ENCODE results near the gene STX5. TPM values are rescaled to one million over a fixed set of nuclear protein-coding genes. Genes with fewer than 3 reads are reported as not detected.
A peak's percentile ranks its signal among the peaks of the same experiment; 100 is the strongest.
"Not testable (repeated sequence)": the region's sequence is repeated elsewhere in the genome, so short reads cannot be mapped to it uniquely, and the experiment has no call there.

Gene STX5
- total and polyA plus RNA-seq, 4 donors: 19.8 to 47.6 (median 37.7) TPM

- TF ChIP-seq CTCF (IDR thresholded peaks at IDR 0.05; ENCODE audit: control extremely low read depth, extremely low read depth): no peak
- Histone ChIP-seq H3K4me3 (no peak overlapping the region), H3K4me1 (ENCODE audit: control insufficient read depth in 5 of 5, insufficient read depth in 5 of 5, low read length in 5 of 5) (peaks cover 0 to 19% (median 8%) of the 10 kb centered on the region in 5 donors), H3K9me3 (ENCODE audit: control insufficient read depth in 4 of 4, insufficient read depth in 3 of 4, low read length in 3 of 4) (no peaks in the 10 kb centered on the region), H3K36me3 (ENCODE audit: control insufficient read depth in 4 of 4, insufficient read depth in 4 of 4, low read length in 4 of 4) (peaks cover 5 to 27% (median 19%) of the 10 kb centered on the region in 4 donors), H3K27ac (ENCODE audit: low read depth in 1 of 2, low read length in 1 of 2) (no peak overlapping the region), H3K9ac (ENCODE audit: insufficient read depth in 1 of 2, low read length in 2 of 2) (no peak overlapping the region), H3K27me3 (ENCODE audit: control insufficient read depth in 3 of 3, insufficient read depth in 3 of 3, low read length in 2 of 3) (no peaks in the 10 kb centered on the region)
- no peak for ATAC-seq (ENCODE audit: insufficient read depth, low FRiP score)
- WGBS, 2 donors: 88 to 96% methylated on average over 8 of the region's 8 CpGs
- DNase-seq: no peak
Observed at GRCh38 chr11:62835336-62835735, 3.5 kb upstream of the STX5 start.

DNA sequence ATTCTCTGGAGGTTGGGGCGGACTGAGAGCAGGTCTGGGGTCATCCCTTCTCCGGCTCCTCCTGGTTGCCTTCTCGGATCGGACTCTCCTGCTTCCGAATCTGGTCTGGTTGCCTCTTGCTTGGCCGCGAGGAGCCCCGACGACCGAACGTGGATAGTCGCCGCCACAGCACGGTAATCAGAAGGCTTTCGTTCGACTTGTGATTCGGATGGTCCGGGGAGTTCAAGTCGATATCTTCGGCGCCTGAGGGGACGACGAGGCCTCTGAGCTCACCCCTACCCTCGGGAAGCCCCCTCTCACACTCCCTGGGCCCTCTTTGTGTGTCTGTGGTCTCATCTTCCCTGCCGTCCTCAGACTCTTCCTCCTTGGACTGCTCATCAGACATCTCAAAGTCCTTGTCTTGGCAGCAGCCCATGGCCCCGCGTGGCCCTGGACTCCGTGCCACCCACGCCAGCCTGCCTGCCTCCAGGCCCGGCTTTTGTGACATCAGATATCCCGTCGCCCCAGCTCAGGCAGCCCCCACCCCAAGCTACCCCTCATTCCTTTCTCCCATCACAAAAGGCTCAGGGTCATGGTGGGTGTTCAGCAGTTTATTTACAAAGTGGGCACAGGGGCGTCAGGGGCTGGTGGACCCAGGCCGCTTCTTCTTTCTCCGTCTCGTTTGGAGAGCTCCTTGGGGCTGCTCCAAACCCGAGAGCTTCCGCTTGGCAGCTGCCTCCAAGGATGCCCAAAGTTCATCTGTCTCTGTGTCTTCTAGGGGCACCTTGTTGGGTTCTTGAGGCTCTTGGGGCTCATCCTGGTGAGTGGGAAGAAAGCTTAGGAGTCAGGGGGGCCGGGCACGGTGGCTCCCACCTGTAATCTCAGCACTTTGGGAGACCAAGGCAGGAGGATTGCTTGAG is 734 bp upstream of the STX5 start, which contains the start of gene TEX54:
TEX54 (minus strand) TSS at position 506 of the 899 bp plus-strand sequence.
- Histone ChIP-seq H3K27ac (ENCODE audit: low read depth in 1 of 2, low read length in 1 of 2) (peak within 1 kb of the TSS; percentile 96 to 99), H3K9me3 (ENCODE audit: control insufficient read depth in 4 of 4, insufficient read depth in 3 of 4, low read length in 3 of 4) (no peaks in the 10 kb centered on the region), H3K4me1 (ENCODE audit: control insufficient read depth in 5 of 5, insufficient read depth in 5 of 5, low read length in 5 of 5) (peaks cover 0 to 16% (median 13%) of the 10 kb centered on the region in 5 donors), H3K36me3 (ENCODE audit: control insufficient read depth in 4 of 4, insufficient read depth in 4 of 4, low read length in 4 of 4) (peaks cover 6 to 28% (median 19%) of the 10 kb centered on the region in 4 donors), H3K9ac (ENCODE audit: insufficient read depth in 1 of 2, low read length in 2 of 2) (peak within 1 kb of the TSS; percentile 66 to 85), H3K27me3 (ENCODE audit: control insufficient read depth in 3 of 3, insufficient read depth in 3 of 3, low read length in 2 of 3) (no peaks in the 10 kb centered on the region), H3K4me3 (peak within 1 kb of the TSS; percentile 74)
- no peak for TF ChIP-seq CTCF (IDR thresholded peaks at IDR 0.05; ENCODE audit: control extremely low read depth, extremely low read depth)
- DNase-seq: no peak
- 13 to 14% methylated on average over 40 of the region's 40 CpGs for WGBS, 2 donors
- peak; percentile 1 for ATAC-seq (ENCODE audit: insufficient read depth, low FRiP score)

DNA sequence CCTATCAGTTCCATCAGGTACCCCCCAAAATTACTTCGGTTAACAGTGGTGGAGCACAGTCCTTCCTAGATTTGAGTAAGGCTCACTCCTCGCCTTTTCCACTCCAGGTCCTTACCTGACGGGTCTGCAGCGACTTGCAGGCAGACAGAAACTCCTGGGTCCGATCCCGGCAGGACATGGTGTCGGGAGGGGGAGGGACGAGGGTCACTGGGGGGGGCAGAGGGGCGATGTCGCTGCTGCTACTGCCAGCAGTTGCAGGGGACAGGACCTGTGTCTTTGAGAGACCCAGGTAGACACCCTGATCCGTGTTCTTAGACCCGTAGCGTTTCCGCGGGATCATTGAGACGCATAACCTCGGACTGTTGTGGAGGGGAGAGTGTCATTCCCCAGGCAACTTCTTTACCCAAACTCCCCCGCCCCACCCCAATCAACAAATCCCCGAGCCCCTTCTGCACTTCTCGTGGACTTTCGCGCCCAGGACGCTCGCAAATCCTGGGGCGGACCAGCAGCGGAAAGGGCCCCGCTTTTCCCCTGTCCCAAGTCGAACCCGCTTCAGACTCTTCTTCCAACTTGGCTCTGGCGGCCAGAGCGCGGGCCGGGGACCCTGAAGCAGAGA is 839 bp downstream of the STX5 start:
- no peak for ATAC-seq (ENCODE audit: insufficient read depth, low FRiP score)
- Histone ChIP-seq H3K27ac (ENCODE audit: low read depth in 1 of 2, low read length in 1 of 2) (peak overlapping the region; percentile 89 to 92), H3K9me3 (ENCODE audit: control insufficient read depth in 4 of 4, insufficient read depth in 3 of 4, low read length in 3 of 4) (no peaks in the 10 kb centered on the region), H3K4me3 (peak overlapping the region; percentile 82), H3K9ac (ENCODE audit: insufficient read depth in 1 of 2, low read length in 2 of 2) (peak overlapping the region; percentile 85 to 91), H3K27me3 (ENCODE audit: control insufficient read depth in 3 of 3, insufficient read depth in 3 of 3, low read length in 2 of 3) (no peaks in the 10 kb centered on the region), H3K4me1 (ENCODE audit: control insufficient read depth in 5 of 5, insufficient read depth in 5 of 5, low read length in 5 of 5) (peaks cover 0 to 16% (median 13%) of the 10 kb centered on the region in 5 donors), H3K36me3 (ENCODE audit: control insufficient read depth in 4 of 4, insufficient read depth in 4 of 4, low read length in 4 of 4) (peaks cover 13 to 29% (median 28%) of the 10 kb centered on the region in 4 donors)
- peak in 1 of 3 donors; percentile 79 for DNase-seq
- WGBS, 2 donors: 0 to 1% methylated on average over 33 of the region's 33 CpGs
- no peak for TF ChIP-seq CTCF (IDR thresholded peaks at IDR 0.05; ENCODE audit: control extremely low read depth, extremely low read depth)

GRCh38 chr11:62828130-62828529 is 3.7 kb downstream of the STX5 start:
- Histone ChIP-seq H3K36me3 (ENCODE audit: control insufficient read depth in 4 of 4, insufficient read depth in 4 of 4, low read length in 4 of 4) (peaks cover 18 to 33% (median 31%) of the 10 kb centered on the region in 4 donors), H3K4me1 (ENCODE audit: control insufficient read depth in 5 of 5, insufficient read depth in 5 of 5, low read length in 5 of 5) (peaks cover 0 to 16% (median 9%) of the 10 kb centered on the region in 5 donors)
- H3K27me3 ChIP-seq (ENCODE audit: control insufficient read depth in 3 of 3, insufficient read depth in 3 of 3, low read length in 2 of 3); ATAC-seq (ENCODE audit: insufficient read depth, low FRiP score); H3K9ac ChIP-seq (ENCODE audit: insufficient read depth in 1 of 2, low read length in 2 of 2); H3K27ac ChIP-seq (ENCODE audit: low read depth in 1 of 2, low read length in 1 of 2); H3K4me3 ChIP-seq; DNase-seq; H3K9me3 ChIP-seq (ENCODE audit: control insufficient read depth in 4 of 4, insufficient read depth in 3 of 4, low read length in 3 of 4): not testable (repeated sequence)
- 95 to 98% methylated on average over 8 of the region's 8 CpGs for WGBS, 2 donors
